ENCODE data around the gene TBC1D23.
"Not testable (repeated sequence)": the region's sequence is repeated elsewhere in the genome, so short reads cannot be mapped to it uniquely, and the experiment has no call there.

Gene TBC1D23

DNA sequence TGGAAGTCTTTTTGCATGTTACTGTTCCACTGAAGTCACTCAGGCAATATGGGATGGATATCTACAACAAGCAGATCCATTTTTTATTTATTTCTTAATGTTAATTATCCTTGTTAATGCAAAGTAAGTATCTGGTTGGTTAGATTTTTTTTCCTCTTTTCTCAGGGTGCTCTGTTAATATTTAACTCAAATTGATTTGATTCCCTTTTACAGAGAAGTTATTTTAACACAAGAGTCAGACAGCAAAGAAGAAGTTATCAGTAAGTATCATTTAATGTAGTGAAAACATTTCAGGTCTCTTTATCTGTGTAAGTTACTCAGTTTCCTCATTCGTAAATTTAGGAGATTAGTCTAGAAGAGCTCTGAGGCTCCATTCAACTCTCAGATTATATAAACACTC, 34.3 kb downstream of the TBC1D23 start:
- TF ChIP-seq Cebpa-rat (IDR thresholded peaks at IDR 0.05), result no peak
- H3K36me3 ChIP-seq, result peaks cover 46% of the 10 kb centered on the region
- no peaks in the 10 kb centered on the region for H3K27me3 ChIP-seq
- no peak overlapping the region for H3K27ac ChIP-seq
- H3K9me3 ChIP-seq, result no peaks in the 10 kb centered on the region
- H3K4me1 ChIP-seq, result no peaks in the 10 kb centered on the region
- no peaks in the 10 kb centered on the region for H4K20me1 ChIP-seq
- no peak overlapping the region for H3K4me2 ChIP-seq
- no peak overlapping the region for H3K4me3 ChIP-seq
- no peak overlapping the region for H3K9ac ChIP-seq

DNA sequence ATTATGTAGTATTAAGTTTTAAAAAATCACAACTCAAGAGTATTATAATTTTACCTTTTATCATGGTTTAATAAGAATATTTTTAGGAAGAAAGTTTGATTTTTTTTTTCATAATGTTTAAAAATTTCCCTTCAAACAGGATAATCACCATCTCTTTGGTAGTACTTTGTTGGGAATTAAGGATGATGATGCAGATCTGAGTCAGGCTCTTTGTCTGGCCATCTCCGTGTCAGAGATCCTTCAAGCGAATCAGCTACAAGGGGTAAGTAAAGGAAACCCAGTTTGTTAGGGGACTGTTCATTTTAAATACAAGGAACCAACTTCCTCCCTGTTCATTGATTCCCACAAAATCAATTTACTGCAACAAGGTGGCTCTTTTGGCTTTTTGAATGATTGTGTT, 37.0 kb downstream of the TBC1D23 start:
- Histone ChIP-seq H3K27ac (no peak overlapping the region), H3K4me1 (no peaks in the 10 kb centered on the region), H4K20me1 (no peaks in the 10 kb centered on the region), H3K4me3 (no peak overlapping the region), H3K27me3 (no peaks in the 10 kb centered on the region), H3K36me3 (peaks cover 39% of the 10 kb centered on the region), H3K4me2 (no peak overlapping the region), H3K9ac (no peak overlapping the region), H3K9me3 (no peaks in the 10 kb centered on the region)
- no peak for TF ChIP-seq Cebpa-rat (IDR thresholded peaks at IDR 0.05)

DNA sequence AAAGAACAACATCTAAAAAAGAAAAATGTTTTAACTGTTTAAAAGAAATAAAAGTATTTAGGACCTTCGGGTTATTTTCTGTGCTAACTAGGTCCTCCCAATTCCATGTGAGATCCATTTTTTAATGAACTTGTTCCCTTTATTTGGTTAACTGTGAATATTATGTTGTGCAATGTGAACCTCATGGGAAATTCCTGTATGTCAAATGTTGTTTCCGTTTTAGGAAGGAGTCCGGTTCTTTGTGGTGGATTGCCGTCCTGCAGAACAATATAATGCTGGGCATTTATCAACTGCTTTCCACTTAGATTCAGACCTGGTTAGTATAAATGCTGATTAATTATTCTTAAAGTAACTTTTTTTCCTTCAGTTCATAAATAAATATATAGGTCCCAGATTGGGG, 38.2 kb downstream of the TBC1D23 start:
- H3K4me1 ChIP-seq, result no peaks in the 10 kb centered on the region
- H3K36me3 ChIP-seq, result peaks cover 31% of the 10 kb centered on the region
- H3K9me3 ChIP-seq, result no peaks in the 10 kb centered on the region
- H4K20me1 ChIP-seq, result no peaks in the 10 kb centered on the region
- no peak overlapping the region for H3K4me2 ChIP-seq
- H3K4me3 ChIP-seq, result no peak overlapping the region
- H3K9ac ChIP-seq, result no peak overlapping the region
- no peak overlapping the region for H3K27ac ChIP-seq
- no peaks in the 10 kb centered on the region for H3K27me3 ChIP-seq
- TF ChIP-seq Cebpa-rat (IDR thresholded peaks at IDR 0.05), result no peak

DNA sequence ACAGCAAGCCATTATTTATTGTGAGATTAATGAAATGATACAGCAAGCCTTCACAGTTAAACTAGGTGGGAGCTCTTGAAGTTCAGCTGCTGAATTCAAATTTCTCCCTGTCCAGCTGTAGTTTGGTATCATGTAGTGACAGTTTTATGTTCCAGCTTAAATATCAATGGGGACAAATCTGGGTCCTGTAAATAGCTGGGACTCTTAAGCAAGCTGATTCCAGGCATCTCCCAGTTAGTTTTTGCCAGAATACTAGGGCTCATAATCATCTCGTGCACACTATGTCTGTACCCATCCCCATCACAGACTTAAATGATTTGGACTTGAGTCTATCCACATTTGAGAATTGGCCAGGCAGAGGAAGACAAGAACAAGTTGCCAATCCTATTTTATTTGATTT, 45.9 kb downstream of the TBC1D23 start:
- no peaks in the 10 kb centered on the region for H4K20me1 ChIP-seq
- no peak overlapping the region for H3K27ac ChIP-seq
- no peak for TF ChIP-seq Cebpa-rat (IDR thresholded peaks at IDR 0.05)
- no peak overlapping the region for H3K4me3 ChIP-seq
- H3K4me1 ChIP-seq, result no peaks in the 10 kb centered on the region
- peaks cover 18% of the 10 kb centered on the region for H3K36me3 ChIP-seq
- no peaks in the 10 kb centered on the region for H3K9me3 ChIP-seq
- H3K9ac ChIP-seq, result no peak overlapping the region
- no peak overlapping the region for H3K4me2 ChIP-seq
- no peaks in the 10 kb centered on the region for H3K27me3 ChIP-seq

DNA sequence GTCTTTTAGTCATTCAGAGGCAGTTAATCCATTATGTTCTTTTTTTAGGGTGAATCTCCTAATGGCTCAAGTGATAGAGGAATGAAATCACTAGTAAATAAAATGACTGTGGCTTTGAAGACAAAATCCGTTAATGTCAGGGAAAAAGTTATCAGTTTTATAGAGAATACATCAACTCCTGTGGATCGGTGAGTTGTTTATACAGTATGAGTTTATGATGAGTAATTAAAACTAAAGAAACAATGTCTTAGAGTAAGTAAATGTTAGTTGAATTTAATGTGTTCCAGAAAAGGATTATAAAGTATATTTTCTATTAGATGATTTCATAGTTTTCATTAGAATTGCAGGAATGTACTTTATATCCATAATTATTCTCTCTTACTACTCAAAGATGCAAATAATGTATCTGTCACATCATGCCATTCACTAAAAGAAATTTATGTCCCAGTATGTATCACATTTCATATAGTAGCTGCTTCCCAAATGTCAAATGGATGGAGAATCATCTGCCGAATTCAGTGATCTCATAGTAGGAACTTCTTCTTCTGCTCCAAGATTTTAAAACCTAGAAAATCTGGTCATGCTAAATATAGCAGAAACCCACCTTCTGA, 49.7 kb downstream of the TBC1D23 start:
- H3K27ac ChIP-seq, result no peak overlapping the region
- H4K20me1 ChIP-seq, result no peaks in the 10 kb centered on the region
- no peak for TF ChIP-seq Cebpa-rat (IDR thresholded peaks at IDR 0.05)
- H3K9ac ChIP-seq, result no peak overlapping the region
- H3K4me2 ChIP-seq, result no peak overlapping the region
- H3K4me3 ChIP-seq, result no peak overlapping the region
- no peaks in the 10 kb centered on the region for H3K27me3 ChIP-seq
- no peaks in the 10 kb centered on the region for H3K4me1 ChIP-seq
- H3K9me3 ChIP-seq, result no peaks in the 10 kb centered on the region
- peaks cover 18% of the 10 kb centered on the region for H3K36me3 ChIP-seq

DNA sequence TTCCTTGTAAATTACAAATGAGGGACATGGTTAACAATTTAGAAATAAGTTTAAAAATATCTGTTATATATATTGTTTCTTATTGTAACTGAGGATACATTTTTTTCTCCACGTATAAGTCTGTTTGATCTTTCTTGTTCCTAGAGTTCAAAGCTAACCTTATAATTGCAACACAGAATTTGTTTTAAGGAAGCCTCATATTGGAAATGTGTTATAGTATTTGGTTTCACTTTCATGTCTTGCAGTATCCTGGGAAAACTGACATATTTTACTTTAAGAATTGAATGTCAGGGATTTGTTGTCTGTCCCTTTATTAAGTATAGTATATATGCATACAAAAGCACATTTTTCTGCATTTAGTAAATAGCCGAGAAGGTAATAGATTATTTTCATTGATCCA, 50.2 kb downstream of the TBC1D23 start:
- Histone ChIP-seq H3K27me3 (no peaks in the 10 kb centered on the region), H4K20me1 (no peaks in the 10 kb centered on the region), H3K27ac (no peak overlapping the region), H3K4me2 (no peak overlapping the region), H3K4me3 (no peak overlapping the region), H3K4me1 (no peaks in the 10 kb centered on the region), H3K9ac (no peak overlapping the region), H3K9me3 (no peaks in the 10 kb centered on the region), H3K36me3 (peaks cover 17% of the 10 kb centered on the region)
- no peak for TF ChIP-seq Cebpa-rat (IDR thresholded peaks at IDR 0.05)

DNA sequence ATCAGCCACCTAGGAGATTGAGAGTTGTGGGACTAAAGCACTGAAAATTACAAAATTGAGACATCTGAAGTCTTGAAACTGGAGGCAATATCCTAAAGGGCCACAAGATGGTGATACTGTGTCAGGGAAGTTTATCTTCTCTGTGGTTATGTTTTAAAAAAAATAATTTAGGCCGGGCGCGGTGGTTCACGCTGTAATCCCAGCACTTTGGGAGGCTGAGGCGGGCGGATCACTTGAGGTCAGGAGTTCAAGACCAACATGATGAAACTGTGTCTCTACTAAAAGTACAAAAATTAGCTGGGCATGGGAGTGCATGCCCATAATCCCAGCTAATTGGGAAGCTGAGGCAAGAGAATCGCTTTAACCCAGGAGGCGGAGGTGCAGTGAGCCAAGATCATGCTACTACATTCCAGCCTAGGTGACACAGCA, 55.9 kb downstream of the TBC1D23 start:
- H3K36me3 ChIP-seq, result peaks cover 30% of the 10 kb centered on the region
- no peak overlapping the region for H3K27ac ChIP-seq
- H4K20me1 ChIP-seq, result no peaks in the 10 kb centered on the region
- no peak overlapping the region for H3K4me2 ChIP-seq
- no peak overlapping the region for H3K9ac ChIP-seq
- H3K4me1 ChIP-seq, result 0 out of 2 replicates have a peak, but pooled peaks cover 3% of the 10 kb centered on the region
- no peak overlapping the region for H3K4me3 ChIP-seq
- H3K9me3 ChIP-seq, result no peaks in the 10 kb centered on the region
- no peak for TF ChIP-seq Cebpa-rat (IDR thresholded peaks at IDR 0.05)
- H3K27me3 ChIP-seq, result no peaks in the 10 kb centered on the region

DNA sequence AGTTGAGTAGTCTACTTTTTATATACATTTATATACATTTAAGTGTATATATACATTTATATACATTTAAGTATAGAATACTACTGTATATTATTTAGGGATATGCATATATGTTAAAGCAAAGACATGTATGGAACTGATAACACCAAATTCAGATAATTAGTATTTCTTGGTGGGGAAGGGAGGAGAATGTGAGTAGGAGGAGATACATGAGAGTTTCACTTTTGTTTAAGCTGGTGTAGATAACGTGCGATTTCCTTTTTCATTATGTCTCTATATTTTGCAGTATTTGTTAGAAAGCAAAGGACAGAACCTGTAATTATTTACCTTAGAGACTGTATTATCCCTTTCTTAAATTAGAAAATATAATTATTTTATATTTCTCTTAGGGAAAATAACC, 57.1 kb downstream of the TBC1D23 start:
- Histone ChIP-seq H3K27me3 (no peaks in the 10 kb centered on the region), H3K9ac (no peak overlapping the region), H3K4me3 (no peak overlapping the region), H3K4me1 (0 out of 2 replicates have a peak, but pooled peaks cover 3% of the 10 kb centered on the region), H3K9me3 (no peaks in the 10 kb centered on the region), H3K27ac (no peak overlapping the region), H4K20me1 (no peaks in the 10 kb centered on the region), H3K4me2 (no peak overlapping the region), H3K36me3 (peaks cover 33% of the 10 kb centered on the region)
- no peak for TF ChIP-seq Cebpa-rat (IDR thresholded peaks at IDR 0.05)

DNA sequence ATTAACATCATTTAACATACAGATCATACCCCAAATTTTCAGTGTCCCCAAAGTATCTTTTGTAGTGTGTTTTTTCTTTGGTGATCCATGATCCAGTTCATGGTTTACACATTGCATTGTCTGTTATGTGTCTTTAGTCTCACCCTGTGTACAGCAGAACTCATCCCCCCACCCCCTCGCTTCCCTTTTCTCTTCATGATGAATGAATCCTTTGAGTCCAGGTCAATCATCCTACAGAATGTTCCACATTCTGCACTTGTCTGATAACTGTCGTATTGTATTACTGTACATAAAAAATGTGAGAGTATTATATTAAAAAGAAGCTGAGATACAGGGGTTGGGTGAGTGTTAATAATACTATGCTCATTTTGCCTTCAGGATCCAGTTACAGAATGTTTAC, 59.2 kb downstream of the TBC1D23 start:
- H3K4me1 ChIP-seq, result 0 out of 2 replicates have a peak, but pooled peaks cover 3% of the 10 kb centered on the region
- no peak overlapping the region for H3K27ac ChIP-seq
- no peak for TF ChIP-seq Cebpa-rat (IDR thresholded peaks at IDR 0.05)
- H3K27me3 ChIP-seq, result no peaks in the 10 kb centered on the region
- H4K20me1 ChIP-seq, result no peaks in the 10 kb centered on the region
- peaks cover 31% of the 10 kb centered on the region for H3K36me3 ChIP-seq
- no peak overlapping the region for H3K9ac ChIP-seq
- H3K4me3 ChIP-seq, result no peak overlapping the region
- H3K4me2 ChIP-seq, result no peak overlapping the region
- no peaks in the 10 kb centered on the region for H3K9me3 ChIP-seq

DNA sequence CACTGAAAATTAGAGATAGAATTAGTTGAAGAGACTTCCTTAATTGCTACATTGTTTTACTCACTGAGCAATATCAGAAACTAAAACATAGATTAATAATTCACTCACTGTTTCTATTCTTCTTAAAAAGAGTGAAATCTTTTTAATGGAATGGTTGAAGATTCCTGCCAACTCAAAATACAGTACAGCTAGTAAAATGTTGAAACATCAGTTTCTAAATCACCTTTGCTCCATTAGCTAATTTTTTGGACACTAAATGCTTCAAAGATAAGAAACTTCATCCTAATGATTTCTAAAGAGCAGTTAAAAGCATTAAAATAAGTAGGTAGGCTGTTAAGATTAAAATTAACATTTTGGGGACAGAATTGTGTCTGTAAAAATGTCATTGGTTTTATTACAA, 63.3 kb downstream of the TBC1D23 start:
- 0 out of 2 replicates have a peak, but pooled peaks cover 7% of the 10 kb centered on the region for H3K9me3 ChIP-seq
- no peak overlapping the region for H3K4me3 ChIP-seq
- TF ChIP-seq Cebpa-rat (IDR thresholded peaks at IDR 0.05), result no peak
- no peaks in the 10 kb centered on the region for H3K27me3 ChIP-seq
- H3K4me1 ChIP-seq, result no peaks in the 10 kb centered on the region
- H3K36me3 ChIP-seq, result peaks cover 49% of the 10 kb centered on the region
- H3K4me2 ChIP-seq, result no peak overlapping the region
- no peak overlapping the region for H3K9ac ChIP-seq
- H3K27ac ChIP-seq, result no peak overlapping the region
- no peaks in the 10 kb centered on the region for H4K20me1 ChIP-seq

DNA sequence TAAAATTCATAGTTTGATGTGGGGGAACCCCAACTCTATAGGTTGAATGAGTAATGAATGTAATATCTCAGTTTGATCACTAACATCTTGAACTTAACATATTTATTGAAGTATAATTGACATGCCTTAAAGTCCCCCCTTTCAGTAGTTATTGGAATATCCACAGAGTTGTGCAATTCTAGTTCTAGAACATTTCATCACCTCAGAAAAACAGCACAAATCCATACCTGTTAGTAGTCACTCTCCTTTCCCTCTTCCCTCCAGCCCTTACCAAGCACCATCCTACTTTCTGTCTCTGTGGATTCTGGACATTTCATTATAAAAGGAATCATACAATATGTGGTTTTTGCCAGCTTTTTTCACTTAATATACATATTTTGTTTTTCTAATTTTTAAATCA, 65.0 kb downstream of the TBC1D23 start:
- H3K9me3 ChIP-seq, result 0 out of 2 replicates have a peak, but pooled peaks cover 7% of the 10 kb centered on the region
- TF ChIP-seq Cebpa-rat (IDR thresholded peaks at IDR 0.05), result no peak
- H3K27ac ChIP-seq, result no peak overlapping the region
- H3K4me1 ChIP-seq, result no peaks in the 10 kb centered on the region
- no peak overlapping the region for H3K4me2 ChIP-seq
- no peaks in the 10 kb centered on the region for H3K27me3 ChIP-seq
- H4K20me1 ChIP-seq, result no peaks in the 10 kb centered on the region
- H3K36me3 ChIP-seq, result peaks cover 37% of the 10 kb centered on the region
- no peak overlapping the region for H3K4me3 ChIP-seq
- H3K9ac ChIP-seq, result no peak overlapping the region

DNA sequence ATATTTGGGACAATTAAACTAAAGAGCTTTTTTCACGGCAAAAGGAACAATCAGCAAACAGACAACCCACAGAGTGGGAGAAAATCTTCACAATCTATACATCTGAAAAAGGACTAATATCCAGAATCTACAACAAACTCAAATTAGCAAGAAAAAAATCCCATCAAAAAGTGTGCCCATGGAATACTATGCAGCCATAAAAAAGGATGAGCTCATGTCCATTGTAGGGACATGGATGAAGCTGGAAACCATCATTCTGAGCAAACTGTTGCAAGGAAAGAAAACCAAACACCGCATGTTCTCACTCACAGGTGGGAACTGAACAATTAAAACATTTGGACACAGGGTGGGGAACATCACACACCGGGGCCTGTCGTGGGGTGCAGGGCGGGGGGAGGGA, 66.6 kb downstream of the TBC1D23 start:
- H3K4me1 ChIP-seq, H3K9me3 ChIP-seq, H3K27ac ChIP-seq, H3K4me2 ChIP-seq, H4K20me1 ChIP-seq, H3K9ac ChIP-seq, H3K4me3 ChIP-seq, H3K27me3 ChIP-seq: not testable (repeated sequence)
- H3K36me3 ChIP-seq, result peaks cover 27% of the 10 kb centered on the region; the same call in 1 of the 2 replicates
